Osteoblast (primary cell): ENCODE results near the gene EHD1. TPM values are rescaled to one million over a fixed set of nuclear protein-coding genes. Genes with fewer than 3 reads are reported as not detected.

Experiments used
- DNase-seq: peaks from one replicate; pipeline ENCODE4 v3.0.0; 2011; ENCODE audit warnings: low spot score, mixed read lengths; ENCODE audit not compliant: insufficient read length; ENCODE audit errors: missing footprints
- H2AFZ ChIP-seq: 2 replicates; pipeline ENCODE4 v1.6.0; 2011; ENCODE audit warnings: mild to moderate bottlenecking, low read length
- H3K27ac ChIP-seq: 2 replicates; pipeline ENCODE4 v1.5.1; 2011; ENCODE audit warnings: mild to moderate bottlenecking, low read depth, low read length, moderate library complexity
- H3K27me3 ChIP-seq: 2 replicates; pipeline ENCODE4 v1.6.0; 2012; ENCODE audit warnings: mild to moderate bottlenecking, control low read depth, inconsistent platforms, low read length, moderate library complexity; ENCODE audit not compliant: insufficient read depth
- H3K36me3 ChIP-seq: 2 replicates; pipeline ENCODE4 v1.5.1; 2011; ENCODE audit warnings: mild to moderate bottlenecking, low read length, control low read depth, moderate library complexity; ENCODE audit not compliant: insufficient read depth
- H3K4me1 ChIP-seq: 2 replicates; pipeline ENCODE4 v1.5.1; 2011; ENCODE audit warnings: mild to moderate bottlenecking, low read length, control low read depth, moderate library complexity; ENCODE audit not compliant: insufficient read depth
- H3K4me2 ChIP-seq: 2 replicates; pipeline ENCODE4 v1.6.0; 2011; ENCODE audit warnings: mild to moderate bottlenecking, low read length; ENCODE audit not compliant: insufficient read depth
- H3K4me3 ChIP-seq: fragments of 200-600 bp; sonication (generic); 3 replicates; pipeline ENCODE4 v1.5.1; 2012; ENCODE audit warnings: mild to moderate bottlenecking, low read length, inconsistent platforms; ENCODE audit not compliant: insufficient read depth
- H3K79me2 ChIP-seq: 2 replicates; pipeline ENCODE4 v1.6.0; 2012; ENCODE audit warnings: mild to moderate bottlenecking, low read length, control low read depth, inconsistent platforms; ENCODE audit not compliant: insufficient read depth
- H3K9me3 ChIP-seq: 2 replicates; pipeline ENCODE4 v1.5.1; 2011; ENCODE audit warnings: low read depth, low read length, control low read depth
- H4K20me1 ChIP-seq: 2 replicates; pipeline ENCODE4 v1.6.0; 2012; ENCODE audit warnings: mild to moderate bottlenecking, low read length, control low read depth; ENCODE audit not compliant: insufficient read depth
- CTCF ChIP-seq: IDR thresholded peaks from 2 replicates; pipeline ENCODE4 v1.5.1; 2011; ENCODE audit warnings: mild to moderate bottlenecking, low read depth, low read length, moderate library complexity; ENCODE audit errors: extremely low read depth
- total RNA-seq: library from RNA; depleted of rRNA; stranded (reverse); fragments of >200 nt; gene quantifications from 2 replicates; pipeline ENCODE4 v1.2.3, GENCODE V29; 2012

Gene EHD1
- total RNA-seq, 1 donor: 51.4 TPM

DNA sequence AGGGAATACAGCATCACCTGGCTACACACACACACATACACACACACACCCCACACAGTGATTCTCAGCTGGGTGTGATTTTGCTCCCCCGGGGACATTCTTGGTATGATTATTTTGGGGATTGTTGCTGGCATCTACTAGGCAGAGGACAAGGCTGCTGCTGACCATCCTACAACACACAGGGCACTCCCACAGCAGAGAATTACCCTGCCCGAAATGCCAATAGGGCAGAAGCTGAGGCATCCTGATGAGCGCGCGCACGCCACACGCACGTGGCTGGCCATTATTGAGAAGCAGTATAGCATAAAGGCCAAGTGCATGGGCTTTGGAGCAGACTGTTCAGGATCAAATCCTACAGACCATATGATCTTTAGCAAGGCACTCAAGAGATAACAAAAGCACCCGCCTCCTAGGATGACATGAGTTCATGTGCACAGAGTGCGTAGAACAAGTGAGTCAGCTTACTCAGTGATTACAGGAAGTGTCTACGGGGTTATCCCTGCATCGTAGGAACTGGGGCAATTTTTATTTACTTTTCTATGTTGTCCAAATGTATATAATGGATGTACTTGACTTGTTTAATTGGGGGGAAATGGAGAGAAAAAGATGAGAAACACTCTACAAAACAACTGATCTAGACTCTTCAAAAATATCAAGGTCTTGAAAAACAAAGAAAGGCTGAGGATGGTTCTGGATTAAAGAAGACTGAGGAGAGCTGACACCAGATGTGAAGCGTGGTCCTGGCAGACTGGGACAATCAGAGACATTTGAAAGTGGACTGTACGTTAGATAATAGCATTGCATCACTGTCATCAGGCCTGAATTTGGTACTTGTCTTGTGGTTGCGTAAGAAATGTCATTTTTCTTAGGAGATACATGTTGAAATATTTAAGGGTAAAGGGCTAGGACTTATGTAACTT lies 7.2 kb upstream of the EHD1 start:
- TF ChIP-seq CTCF: no peak
- peak overlapping the region; percentile 80 for H3K27ac ChIP-seq

DNA sequence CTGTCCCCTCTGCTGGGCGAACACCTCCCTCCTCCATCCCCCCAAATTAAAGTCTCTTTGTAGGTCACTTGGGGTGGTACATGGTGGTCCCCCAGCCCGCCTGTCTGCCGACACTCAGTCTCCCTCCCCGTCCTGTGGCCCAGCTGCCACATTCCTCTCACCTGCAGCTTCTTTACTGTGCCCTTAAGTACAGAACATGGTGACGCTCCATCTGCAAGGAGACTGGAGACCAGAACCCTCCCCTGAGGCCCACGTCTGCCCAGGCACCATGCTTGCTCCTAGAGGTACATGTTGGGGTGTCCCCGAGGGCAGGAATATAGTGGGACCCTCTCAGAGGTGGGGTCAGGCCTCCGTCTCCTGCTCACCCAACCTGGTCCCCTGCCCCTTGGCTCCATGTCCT lies 5.6 kb upstream of the EHD1 start:
- Histone ChIP-seq H4K20me1 (no peaks in the 10 kb centered on the region), H3K4me2 (no peak overlapping the region), H2AFZ (no peak overlapping the region), H3K36me3 (no peaks in the 10 kb centered on the region), H3K27me3 (no peaks in the 10 kb centered on the region), H3K4me1 (peaks cover 28% of the 10 kb centered on the region), H3K9me3 (no peaks in the 10 kb centered on the region), H3K27ac (no peak overlapping the region), H3K4me3 (no peak overlapping the region), H3K79me2 (no peaks in the 10 kb centered on the region)
- DNase-seq: no peak
- TF ChIP-seq CTCF: no peak

More for the DNA sequence above, 7.2 kb upstream of the EHD1 start:
- Histone ChIP-seq H3K4me1 (peaks cover 13% of the 10 kb centered on the region), H3K4me2 (peak overlapping the region; percentile 5), H3K79me2 (no peaks in the 10 kb centered on the region), H4K20me1 (no peaks in the 10 kb centered on the region), H2AFZ (no peak overlapping the region), H3K36me3 (no peaks in the 10 kb centered on the region), H3K9me3 (no peaks in the 10 kb centered on the region), H3K4me3 (no peak overlapping the region), H3K27me3 (no peaks in the 10 kb centered on the region)
- DNase-seq: peak; percentile 96

- DNase-seq: no peak
- no peak for TF ChIP-seq CTCF
- no peak overlapping the region for H2AFZ ChIP-seq
- no peak overlapping the region for H3K4me2 ChIP-seq
- H3K27me3 ChIP-seq: no peaks in the 10 kb centered on the region
- H3K27ac ChIP-seq: no peak overlapping the region
- peaks cover 30% of the 10 kb centered on the region for H3K4me1 ChIP-seq
- H4K20me1 ChIP-seq: no peaks in the 10 kb centered on the region
- H3K36me3 ChIP-seq: no peaks in the 10 kb centered on the region
- no peaks in the 10 kb centered on the region for H3K9me3 ChIP-seq
- no peaks in the 10 kb centered on the region for H3K79me2 ChIP-seq
- no peak overlapping the region for H3K4me3 ChIP-seq
These were observed 5.2 kb upstream of the EHD1 start for GRCh38 chr11:64883575-64883974.

DNA sequence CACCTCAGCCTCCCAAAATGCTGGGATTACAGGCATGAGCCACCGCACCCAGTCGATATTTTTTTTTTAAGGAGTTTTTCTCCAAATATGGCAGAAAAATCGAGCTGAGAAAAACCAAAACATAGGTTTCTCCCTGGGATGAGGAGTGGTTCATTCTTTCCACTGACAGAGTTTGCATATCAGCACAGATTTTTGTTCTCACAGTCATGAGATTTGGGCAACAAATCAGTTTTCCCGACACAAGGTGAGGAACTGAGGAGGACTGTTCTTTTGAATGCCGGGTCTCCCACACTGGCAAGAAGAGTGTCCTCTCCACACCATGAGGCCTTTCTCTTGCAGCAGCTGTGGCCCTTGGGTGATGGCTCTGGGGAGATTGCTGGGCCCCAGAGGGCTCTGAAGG lies 3.8 kb upstream of the EHD1 start:
- TF ChIP-seq CTCF: no peak
- no peaks in the 10 kb centered on the region for H3K27me3 ChIP-seq
- peaks cover 11% of the 10 kb centered on the region for H3K79me2 ChIP-seq
- no peaks in the 10 kb centered on the region for H3K36me3 ChIP-seq
- no peak overlapping the region for H3K4me2 ChIP-seq
- H3K4me1 ChIP-seq: peaks cover 31% of the 10 kb centered on the region
- no peaks in the 10 kb centered on the region for H3K9me3 ChIP-seq
- DNase-seq: no peak
- no peak overlapping the region for H3K4me3 ChIP-seq
- H2AFZ ChIP-seq: no peak overlapping the region
- H4K20me1 ChIP-seq: peaks cover 8% of the 10 kb centered on the region
- H3K27ac ChIP-seq: no peak overlapping the region
